ENCODE measurements around the gene ZSCAN9. TPM values are rescaled to one million over a fixed set of nuclear protein-coding genes. Genes with fewer than 3 reads are reported as not detected.
A peak's percentile ranks its signal among the peaks of the same experiment; 100 is the strongest.

The ZSCAN9 gene
- total and polyA plus RNA-seq, 2 donors (not counting 3 experiments of a cell fraction or from before 2014, with no cell fraction given): 11.7 to 18.0 TPM

DNA sequence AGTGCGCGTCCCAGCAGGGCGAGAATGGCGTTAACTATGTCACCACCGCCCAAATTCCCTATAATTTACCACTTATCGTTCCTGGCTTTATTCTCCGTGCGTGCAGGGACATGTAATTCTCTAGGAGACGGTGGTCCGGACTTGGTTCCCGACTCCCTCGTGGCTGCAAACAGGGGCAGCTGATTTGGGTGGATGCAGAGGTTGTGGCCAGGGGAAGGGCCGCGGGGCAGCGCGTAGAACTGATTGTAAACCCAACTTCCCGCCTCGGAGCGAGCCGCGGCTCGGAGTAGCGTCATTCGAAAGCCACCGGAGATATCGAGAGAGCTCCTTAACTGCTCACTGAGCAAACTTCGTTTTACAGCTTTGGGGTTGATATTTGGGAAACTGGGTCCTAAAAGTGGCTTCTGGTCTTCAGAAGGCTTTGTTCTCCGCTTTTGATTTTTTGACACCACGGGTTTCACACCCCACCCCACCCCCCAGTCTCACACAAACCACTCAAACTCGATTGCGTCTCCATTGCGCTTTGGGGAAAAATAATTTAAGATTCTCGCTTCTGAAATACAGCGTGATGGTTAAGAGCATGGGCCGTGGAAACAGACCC is 17.5 kb upstream of the ZSCAN9 start:
- BruUV-seq (replicated peaks): no TSS peak
- H3K4me3 ChIP-seq (replicated peaks in 1 of 3; ENCODE audit: insufficient read depth in 1 of 3, low read depth in 1 of 3, low read length in 3 of 3): peak overlapping the region; percentile 33 to 49 (median 33)
- no peaks in the 10 kb centered on the region for H3K9me3 ChIP-seq (replicated peaks; ENCODE audit: control insufficient read depth, insufficient read depth, low read length)
- no peak overlapping the region for H3K9ac ChIP-seq (replicated peaks; ENCODE audit: extremely low read depth, insufficient read depth, low read length)
- TF ChIP-seq, protein P1, sequence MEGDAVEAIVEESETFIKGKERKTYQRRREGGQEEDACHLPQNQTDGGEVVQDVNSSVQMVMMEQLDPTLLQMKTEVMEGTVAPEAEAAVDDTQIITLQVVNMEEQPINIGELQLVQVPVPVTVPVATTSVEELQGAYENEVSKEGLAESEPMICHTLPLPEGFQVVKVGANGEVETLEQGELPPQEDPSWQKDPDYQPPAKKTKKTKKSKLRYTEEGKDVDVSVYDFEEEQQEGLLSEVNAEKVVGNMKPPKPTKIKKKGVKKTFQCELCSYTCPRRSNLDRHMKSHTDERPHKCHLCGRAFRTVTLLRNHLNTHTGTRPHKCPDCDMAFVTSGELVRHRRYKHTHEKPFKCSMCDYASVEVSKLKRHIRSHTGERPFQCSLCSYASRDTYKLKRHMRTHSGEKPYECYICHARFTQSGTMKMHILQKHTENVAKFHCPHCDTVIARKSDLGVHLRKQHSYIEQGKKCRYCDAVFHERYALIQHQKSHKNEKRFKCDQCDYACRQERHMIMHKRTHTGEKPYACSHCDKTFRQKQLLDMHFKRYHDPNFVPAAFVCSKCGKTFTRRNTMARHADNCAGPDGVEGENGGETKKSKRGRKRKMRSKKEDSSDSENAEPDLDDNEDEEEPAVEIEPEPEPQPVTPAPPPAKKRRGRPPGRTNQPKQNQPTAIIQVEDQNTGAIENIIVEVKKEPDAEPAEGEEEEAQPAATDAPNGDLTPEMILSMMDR (IDR thresholded peaks at IDR 0.05; ENCODE audit: extremely low read depth in 1 of 2, insufficient read depth in 1 of 2, low read depth in 1 of 2, low read length in 2 of 2): no peak
- TF ChIP-seq FOS (IDR thresholded peaks at IDR 0.05; ENCODE audit: borderline replicate concordance, insufficient read depth, low read length) (no peak), EZH2 (IDR thresholded peaks at IDR 0.05; ENCODE audit: borderline replicate concordance, low read depth, low read length, severe bottlenecking) (peak; percentile 81)
- TF ChIP-seq, protein P2, sequence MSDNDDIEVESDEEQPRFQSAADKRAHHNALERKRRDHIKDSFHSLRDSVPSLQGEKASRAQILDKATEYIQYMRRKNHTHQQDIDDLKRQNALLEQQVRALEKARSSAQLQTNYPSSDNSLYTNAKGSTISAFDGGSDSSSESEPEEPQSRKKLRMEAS (IDR thresholded peaks at IDR 0.05; ENCODE audit: insufficient read depth, insufficient read length): no peak
- no peaks in the 10 kb centered on the region for H4K20me1 ChIP-seq (replicated peaks; ENCODE audit: control insufficient read depth, extremely low read depth, insufficient read depth, low read length)
- ChIA-PET POLR2A (interaction anchor here (1.5 kb wide), 1 partner anchor 66 kb away, joined by 4 read pairs; the partner anchor contains the start of gene ZKSCAN8), CTCF (interaction anchor here (0.9 to 1.6 kb wide), 5 partner anchors 11 to 67 kb away, joined by 3 to 4 read pairs (median 3); partner anchors contain the start of gene ZKSCAN8)
- dilution Hi-C loops (cut with MboI; ENCODE audit: extremely low pct_ligation_motif_present, low sequenced_read_pairs): no loop called here
- no peaks in the 10 kb centered on the region for H3K79me2 ChIP-seq (ENCODE audit: control insufficient read depth, insufficient read depth, low read length)
- peak overlapping the region; percentile 96 for H3K4me2 ChIP-seq (ENCODE audit: insufficient read depth, low read length)
- H3K27ac ChIP-seq (ENCODE audit: insufficient read depth, low read depth, low read length): no peak overlapping the region
- FAIRE-seq (peak; percentile 61), DNase-seq (ENCODE audit: low read depth, low spot score) (peak; percentile 49)
- H2AFZ ChIP-seq (ENCODE audit: low read depth, low read length): peak overlapping the region; percentile 61
- intact Hi-C loops (cut with micrococcal nuclease): loop anchor here (1.0 kb wide), 1 partner anchor 66 kb away; the partner anchor contains the start of gene ZKSCAN8
- no peaks in the 10 kb centered on the region for H3K36me3 ChIP-seq (ENCODE audit: control insufficient read depth in 2 of 2, extremely low read depth in 1 of 2, insufficient read depth in 2 of 2, low read length in 2 of 2)
- peaks cover 21% of the 10 kb centered on the region for H3K4me1 ChIP-seq (ENCODE audit: control insufficient read depth, extremely low read depth, insufficient read depth, low read length)
- peaks cover 39 to 81% of the 10 kb centered on the region in 2 experiments for H3K27me3 ChIP-seq (ENCODE audit: control insufficient read depth in 2 of 2, insufficient read depth in 2 of 2, low read length in 2 of 2)
- no peaks in the 10 kb centered on the region for H3K9me1 ChIP-seq (replicated peaks; ENCODE audit: control insufficient read depth, extremely low read depth, insufficient read depth, low read length)
